Hindlimb muscle (tissue), 1 donor: Measurements from ENCODE around the gene ZNF644. TPM values are rescaled to one million over a fixed set of nuclear protein-coding genes. Genes with fewer than 3 reads are reported as not detected.
"Not testable (repeated sequence)": the region's sequence is repeated elsewhere in the genome, so short reads cannot be mapped to it uniquely, and the experiment has no call there.

ENCODE experiments used
- DNase-seq: peaks from one replicate; pipeline ENCODE4 v3.0.0-alpha.2; 2013
- polyA plus RNA-seq: library from polyadenylated mRNA; unstranded; fragments of 120-200 nt; gene quantifications from one replicate; pipeline ENCODE4 v1.2.1, GENCODE V29; 2013; ENCODE audit not compliant: insufficient read length

ZNF644 gene
- 31.5 TPM for polyA plus RNA-seq

DNA sequence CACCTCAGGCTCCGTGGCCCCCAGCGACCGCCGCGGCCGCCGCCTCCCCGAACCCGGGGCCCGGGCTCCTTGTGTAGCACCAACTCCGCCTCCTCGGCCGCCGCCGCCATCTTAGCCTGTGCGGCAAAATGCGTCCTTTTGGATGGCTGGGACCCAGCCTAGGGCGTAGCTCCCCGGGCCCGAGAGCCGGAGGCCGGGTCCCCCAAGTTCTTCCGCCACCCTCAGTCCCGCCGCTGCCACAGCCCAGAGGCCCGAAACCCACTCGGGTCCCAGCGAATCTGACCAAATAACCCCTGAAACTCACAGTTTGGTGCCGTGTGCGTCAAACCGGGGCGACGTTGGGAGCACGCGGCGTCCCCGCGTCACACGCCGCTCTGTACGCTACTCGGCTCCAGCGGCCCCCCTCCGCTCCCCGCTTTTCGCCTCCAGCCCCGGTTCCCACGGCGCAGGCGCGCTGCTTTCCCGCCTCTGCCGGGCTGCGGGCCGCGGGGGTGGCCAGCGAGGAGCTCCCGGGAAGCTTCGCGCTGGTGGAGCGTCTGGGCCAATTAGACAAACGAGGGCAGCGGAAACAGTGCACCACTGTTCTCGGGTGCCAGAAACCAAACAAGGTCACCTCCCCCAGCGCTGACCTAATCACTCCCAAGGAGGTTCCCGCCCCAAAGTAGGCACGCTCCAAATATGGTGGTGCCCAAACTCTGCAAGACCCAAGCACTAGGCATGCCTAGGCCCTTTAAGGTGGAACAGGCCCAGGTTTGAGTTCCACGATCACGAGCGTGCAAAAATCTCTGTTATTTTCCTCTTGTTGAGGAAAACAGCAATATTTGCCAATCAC lies at the start of gene ZNF644:
Gene ZNF644, minus strand, starts transcription at position 350 of the 832 bp plus-strand sequence. CDS start 39,682 bp downstream, outside the sequence.
- DNase-seq, result peak; percentile 94

DNA sequence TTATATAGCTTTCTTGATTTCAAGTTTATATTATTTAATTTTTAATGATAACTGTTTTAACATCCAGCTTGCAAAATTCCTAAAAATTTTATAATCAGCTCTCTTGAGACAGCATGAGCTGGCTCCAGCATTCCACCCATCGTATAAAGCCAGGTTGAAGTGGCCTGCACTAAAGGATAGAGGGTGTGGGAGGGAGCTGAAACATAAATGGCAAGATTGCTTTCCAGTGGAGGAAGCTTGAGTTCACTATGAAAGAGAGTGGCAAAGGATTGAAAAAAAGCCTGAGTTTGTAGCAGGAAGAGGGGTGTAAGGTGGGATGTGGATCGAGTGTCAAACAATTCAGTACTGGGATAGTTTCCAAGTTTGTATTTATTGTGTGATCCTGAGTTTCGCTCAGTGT lies 48.5 kb upstream of the ZNF644 start:
- no peak for DNase-seq

DNA sequence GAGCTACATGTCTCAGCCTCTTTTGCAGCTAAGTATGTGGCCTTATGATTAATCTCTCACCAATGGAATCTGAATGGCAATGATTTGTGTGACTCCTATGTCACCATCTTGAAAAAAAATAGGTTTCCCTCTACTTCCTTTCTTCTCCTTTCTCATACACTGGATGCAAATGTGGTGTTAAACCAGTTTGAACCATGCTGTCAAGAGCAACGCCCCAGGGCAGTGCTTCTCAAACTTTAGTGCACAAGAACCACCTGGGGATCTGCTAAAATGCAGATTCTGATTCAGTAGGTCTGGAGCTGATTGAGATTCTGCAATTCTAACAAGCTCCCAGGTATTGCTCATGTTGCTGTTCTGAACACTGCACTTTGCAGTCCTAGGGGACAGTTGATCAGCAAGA lies 44.7 kb upstream of the ZNF644 start:
- no peak for DNase-seq

DNA sequence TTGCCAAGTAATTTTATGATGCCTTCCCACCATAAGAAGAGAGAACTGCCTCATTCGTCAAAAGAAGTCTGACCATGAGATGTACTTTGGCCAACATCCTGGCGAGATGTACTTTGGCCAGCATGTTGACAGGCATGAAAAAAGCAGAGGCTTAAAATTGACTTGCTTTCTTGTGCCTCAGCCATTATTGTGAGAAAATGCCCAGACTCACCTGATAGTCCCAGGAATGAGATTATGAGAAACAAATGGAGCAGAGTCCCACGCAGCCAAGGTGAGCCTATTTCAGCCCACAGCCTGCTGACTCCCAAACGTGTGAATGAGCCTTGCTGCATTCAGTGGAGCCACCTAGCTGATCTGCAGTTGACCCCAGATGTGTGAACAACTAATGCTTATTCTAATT lies 43.5 kb upstream of the ZNF644 start:
- no peak for DNase-seq

DNA sequence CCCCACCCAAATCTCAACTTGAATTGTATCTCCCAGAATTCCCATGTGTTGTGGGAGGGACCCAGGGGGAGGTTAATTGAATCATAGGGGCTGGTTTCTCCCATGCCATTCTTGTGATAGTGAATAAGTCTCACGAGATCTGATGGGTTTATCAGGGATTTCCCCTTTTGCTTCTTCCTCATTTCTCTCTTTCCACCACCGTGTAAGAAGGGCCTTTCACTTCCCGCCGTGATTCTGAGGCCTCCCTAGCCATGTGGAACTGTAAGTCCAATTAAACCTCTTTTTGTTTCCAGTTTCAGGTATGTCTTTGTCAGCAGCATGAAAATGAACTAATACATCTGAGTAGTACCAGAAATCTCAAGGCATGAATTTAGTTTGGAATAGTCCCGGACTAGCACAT lies 41.6 kb upstream of the ZNF644 start:
- DNase-seq, result not testable (repeated sequence)

DNA sequence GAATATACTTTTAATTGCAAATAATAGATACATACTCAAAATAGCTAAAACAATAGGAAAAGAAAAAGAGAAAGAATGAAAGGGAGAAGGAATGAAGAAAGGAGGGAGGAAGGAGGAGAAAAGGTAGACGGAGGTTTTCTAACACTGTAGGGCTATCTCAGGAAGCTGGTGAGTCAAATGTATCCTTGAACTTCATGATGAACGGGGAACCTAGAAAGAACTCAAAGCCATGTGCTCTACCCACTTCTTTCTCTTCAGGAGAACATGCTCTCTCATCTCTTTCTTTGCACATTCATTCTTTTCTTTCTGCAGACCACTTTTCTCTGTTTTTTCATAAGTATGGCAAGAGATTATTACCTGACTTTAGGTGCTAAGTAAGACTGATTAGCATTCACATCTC lies 37.3 kb upstream of the ZNF644 start:
- DNase-seq, result no peak

DNA sequence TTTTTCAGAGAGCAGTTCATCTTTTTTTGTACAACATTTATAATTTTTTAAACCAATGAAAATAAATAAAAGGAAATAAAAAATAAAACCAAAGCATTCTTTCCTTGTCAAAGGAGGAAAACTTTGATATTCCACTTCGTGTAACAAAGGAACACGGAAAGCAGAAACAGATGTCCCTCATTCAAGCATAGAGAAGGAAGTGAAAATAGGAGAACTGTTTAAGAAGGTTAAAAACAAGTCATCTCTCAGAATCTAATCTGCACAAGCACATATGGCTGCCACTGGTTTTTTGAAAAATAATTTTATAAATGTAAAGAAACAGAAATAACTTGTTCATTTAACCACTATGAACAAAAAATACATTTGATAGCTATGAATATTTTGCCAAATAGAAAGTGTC lies 35.9 kb upstream of the ZNF644 start:
- no peak for DNase-seq

DNA sequence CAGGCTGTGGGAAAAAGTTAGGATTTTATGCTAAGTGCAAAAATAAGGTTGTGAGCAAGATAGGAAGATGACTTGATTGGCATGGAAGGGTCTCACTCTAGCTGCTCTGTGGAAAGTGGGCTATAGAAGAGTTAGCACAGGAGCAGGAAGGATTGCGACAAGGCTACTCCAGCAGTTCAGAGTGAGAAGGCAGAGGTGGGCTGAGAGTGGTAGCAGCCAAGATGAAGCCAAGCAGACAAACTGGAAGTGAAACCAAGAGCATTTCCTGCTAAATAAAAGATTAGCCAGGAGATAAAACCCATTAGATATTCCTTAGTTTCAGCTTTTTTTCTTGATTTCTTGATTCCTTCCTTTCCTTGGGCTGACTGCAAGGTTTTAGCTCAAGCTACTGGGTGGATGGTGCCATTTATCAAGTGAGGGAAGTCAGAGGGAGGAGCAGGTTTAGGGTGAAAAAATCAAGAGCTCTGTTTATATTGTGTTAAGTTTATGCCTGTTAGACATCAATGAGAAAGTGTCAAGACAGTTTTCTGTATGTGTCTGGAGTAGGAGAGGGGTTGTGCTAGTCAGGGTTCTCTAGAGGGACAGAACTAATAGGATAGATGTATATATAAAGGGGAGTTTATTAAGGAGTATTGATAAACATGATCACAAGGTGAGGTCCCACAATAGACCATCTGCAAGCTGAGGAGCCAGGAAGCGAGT lies 33.1 kb upstream of the ZNF644 start:
- DNase-seq, result no peak

DNA sequence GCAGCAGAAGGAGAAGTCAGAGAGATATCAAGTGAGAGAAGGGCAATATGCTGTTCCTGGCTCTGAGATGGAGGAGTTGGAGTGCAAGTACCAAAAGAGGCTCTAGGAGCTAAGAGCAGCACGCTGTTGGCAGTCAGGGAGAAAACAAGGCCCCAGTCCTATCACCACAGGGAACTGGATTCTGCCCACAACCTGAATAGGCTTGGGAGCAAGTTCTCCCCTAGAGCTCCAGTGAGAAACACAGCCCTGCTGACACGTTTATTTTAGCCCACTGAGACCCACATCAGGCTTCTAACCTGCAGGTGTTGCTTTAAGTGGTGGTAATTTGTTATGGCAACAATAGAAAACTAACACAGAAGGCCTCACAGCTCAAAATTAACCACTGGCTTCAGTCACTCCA lies 31.8 kb upstream of the ZNF644 start:
- DNase-seq, result no peak

DNA sequence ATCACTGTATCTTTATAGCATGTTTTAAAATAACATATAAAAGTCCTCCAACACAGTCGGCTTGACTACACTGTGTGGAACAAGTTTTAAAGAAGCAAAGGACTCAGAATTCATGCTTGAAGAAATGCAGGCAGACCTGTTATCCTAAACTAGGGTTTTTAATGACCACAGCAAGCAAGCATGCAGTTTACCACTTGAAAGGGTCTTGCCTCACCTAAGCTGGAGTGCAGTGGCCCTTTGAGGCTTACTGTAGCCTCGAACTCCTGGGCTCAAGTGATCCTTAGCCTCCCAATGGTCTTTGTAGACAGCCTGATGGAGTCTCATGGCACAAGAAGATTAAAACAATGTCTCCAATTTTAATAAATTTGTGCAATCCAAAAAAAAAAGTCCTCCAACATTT lies 27.7 kb upstream of the ZNF644 start:
- DNase-seq, result not testable (repeated sequence)

DNA sequence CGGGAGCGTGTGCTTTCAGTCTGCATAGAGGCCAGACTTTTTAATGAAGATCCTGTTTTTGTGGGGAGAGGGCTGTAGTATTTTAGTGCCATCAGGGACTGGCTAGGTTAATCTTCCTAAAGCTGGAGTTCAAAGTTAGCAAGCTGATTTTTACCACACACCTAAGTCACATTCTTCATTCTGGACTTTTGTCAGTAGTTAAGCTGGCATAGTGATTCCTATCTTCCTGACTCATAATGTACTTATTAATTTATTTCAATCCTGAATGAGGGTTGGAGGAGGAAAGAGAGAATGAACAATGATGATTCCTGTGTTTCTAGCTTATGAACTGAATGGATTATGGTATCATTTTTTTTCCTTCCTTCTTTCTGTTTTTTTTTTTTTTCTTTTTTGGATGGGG lies 24.9 kb upstream of the ZNF644 start:
- DNase-seq, result no peak

DNA sequence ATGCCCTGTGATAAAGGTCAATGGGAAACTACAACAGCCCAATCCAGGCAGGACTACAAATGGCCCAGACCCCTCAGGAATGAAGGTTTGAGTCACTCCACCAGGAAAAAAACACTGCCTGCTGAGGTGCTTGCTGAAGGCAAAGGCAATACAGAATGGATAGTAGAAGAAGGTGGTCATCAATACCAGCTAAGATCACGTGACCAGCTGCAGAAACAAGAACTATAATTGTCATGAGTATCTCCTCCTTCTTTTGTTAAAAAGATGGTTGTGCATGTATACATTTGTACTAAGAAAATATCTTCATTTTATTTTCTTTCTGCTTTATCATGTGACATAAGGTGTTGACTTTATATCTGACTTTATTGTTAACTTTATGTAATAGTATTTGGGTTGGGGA lies 23.4 kb upstream of the ZNF644 start:
- no peak for DNase-seq

DNA sequence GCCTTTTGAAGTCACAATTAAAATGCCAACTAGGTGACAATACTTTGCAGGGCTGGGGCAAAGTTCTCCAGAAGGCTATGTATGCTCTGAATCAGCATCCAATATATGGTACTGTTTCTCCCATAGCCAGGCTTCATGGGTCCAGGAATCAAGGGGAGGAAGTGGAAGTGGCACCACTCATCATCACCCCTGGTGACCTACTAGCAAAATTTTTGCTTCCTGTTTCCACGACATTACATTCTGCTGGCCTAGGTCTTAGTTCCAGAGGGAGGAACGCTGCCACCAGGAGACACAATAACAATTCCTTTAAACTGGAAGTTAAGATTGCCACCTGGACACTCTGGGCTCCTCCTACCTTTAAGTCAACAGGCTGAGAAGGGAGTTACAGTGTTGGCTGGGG lies 22.9 kb upstream of the ZNF644 start:
- DNase-seq, result not testable (repeated sequence)

DNA sequence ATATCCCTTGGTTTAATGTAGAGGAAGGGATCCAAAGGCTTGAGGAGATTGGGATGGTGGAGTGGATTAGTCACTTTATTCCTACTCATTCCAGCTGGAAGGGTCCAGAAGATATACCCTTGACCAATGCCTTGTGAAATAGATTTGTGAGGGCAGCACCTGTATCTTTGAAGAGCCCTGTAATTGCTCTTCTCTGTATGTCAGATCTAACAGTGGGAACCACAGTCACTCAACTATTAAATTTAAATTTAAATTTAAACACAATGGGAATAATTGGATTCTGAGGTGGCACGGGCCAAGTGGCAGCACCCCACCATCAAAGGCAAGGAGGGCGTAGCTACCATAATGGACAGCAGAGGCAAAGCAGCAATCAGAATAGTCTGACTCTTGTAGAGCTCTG lies 20.5 kb upstream of the ZNF644 start:
- DNase-seq, result not testable (repeated sequence)

DNA sequence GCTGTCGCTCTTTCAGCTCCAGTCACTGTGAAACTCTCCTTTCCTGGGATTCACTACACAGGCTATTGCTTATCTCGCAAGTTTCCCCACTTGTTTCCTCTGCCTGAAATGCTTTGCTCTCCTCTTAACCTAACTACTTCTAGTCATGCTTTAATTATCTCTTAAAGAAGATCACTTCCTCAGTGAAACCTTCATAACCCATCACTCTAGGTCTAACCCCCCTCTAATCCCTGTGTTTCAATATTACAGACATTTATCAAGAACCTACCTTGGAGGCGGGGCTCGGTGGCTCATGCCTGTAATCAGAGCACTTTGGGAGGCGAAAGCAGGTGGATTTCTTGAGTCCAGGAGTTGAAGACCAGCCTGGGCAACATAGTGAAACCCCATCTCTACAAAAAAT lies 16.7 kb upstream of the ZNF644 start:
- no peak for DNase-seq

DNA sequence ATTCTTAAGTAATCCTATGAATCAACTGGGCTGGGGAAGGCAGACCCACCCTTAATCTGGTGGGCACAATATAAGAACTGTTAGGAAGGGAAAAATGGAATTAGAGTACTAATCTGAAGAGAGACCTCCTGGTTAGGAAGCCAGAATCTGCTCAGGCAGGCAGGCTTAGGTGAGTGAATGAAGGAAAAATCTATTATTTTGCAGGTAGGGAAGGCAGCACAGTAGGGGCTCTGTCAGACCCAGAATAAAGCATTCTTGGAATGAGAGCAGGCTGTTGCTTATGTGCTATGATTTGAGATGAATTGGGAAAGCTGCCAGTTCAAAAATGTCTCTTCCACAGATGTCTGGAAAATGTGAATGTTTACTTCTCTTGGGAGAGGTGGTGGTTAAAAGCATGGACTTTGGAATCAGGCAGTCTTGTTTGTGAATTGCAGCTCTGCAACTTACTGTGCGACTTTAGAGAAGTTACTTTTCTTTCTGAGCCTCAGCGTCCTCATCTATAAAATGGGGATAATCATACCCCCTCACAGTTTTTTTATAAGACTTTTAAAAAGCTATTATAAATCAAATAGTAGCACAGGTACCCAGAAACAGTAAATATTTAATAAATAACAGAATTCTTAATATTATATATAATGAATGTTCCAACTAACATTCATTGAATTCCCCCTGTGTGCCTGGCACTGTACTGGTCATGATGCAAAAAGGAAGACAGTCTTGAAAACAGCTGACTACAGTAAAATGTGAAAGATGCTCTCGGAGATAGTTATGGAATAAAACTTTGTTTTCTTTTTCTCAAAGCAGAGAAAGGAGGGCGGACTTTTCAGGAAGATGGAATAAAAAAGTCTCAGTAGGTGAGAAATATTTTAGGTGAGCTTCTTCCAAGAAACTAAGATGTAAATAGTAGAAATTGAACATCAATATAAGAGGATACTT lies 15.3 kb upstream of the ZNF644 start:
- DNase-seq, result peak; percentile 64

DNA sequence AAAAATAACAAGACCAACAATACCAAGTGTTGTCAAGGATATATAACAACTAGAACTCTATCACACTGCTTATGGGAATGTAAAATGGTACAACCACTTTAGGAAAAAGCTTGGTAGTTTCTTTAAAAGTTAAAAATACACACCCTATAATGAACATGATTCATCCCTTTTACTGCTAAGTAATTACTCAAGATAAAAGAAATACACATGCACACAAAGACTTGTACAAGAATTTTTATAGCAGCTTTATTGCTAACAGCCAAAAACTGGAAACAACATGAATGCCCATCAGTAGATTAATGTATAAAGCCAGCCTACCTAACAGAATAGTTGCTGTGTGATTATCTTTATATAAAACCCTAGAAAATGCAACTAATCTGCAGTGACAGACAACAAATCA lies 10.5 kb upstream of the ZNF644 start:
- DNase-seq, result no peak

DNA sequence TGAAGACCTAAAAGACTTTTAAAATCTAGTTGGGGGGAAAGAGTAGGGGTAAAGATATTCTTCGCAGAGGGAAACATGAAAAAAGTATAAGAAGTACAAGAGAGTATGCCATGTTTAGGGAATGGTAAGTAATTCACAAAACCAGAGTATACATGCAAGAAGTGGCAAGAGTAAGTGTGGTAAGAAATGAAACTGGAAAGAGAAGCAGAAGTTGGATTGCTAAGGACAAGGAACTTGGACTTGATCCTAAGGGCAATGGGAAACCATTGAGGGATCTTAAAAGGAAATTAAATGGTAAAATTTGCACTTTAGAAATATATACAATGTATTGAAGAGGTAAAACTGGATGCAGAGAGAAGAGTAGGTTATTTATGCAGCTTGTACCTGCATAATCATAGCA lies 9.2 kb upstream of the ZNF644 start:
- no peak for DNase-seq

DNA sequence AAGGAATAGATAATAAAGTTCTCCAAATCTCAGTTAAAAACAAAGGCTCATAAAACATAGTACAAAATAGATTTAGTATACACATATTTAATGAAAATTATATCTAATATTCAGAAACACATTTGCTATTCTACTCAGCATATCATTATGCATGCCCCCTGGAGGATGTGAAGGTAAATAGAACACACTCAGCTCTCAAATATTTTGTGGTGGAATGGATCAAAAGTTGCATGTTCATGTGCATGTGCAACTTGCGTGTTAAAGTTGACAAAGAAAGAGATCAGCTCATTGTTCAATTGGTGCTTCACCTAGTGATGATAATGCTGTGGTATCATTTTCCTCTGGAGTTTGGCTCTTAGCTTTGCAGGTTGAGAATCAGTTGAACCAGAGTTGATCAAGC lies 4.9 kb upstream of the ZNF644 start:
- no peak for DNase-seq

DNA sequence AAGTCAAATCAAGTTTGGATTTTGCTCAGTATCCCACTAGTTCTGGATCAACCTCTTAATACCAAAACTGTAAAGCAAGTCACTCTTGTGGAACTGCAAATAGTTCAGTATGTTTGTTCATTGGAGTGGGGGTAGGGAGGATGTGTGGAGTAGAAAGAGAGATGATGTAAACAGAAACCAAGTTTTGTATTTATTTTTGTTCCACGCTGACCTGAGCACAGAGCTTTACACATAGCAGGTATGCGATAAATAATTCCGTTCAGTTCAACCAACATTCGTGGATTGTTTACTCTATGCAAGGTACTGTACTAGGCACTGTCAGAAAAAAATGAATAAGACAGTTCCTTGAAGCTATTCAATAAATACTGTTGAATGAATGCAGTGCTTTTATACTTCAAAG lies 4.5 kb upstream of the ZNF644 start:
- no peak for DNase-seq

DNA sequence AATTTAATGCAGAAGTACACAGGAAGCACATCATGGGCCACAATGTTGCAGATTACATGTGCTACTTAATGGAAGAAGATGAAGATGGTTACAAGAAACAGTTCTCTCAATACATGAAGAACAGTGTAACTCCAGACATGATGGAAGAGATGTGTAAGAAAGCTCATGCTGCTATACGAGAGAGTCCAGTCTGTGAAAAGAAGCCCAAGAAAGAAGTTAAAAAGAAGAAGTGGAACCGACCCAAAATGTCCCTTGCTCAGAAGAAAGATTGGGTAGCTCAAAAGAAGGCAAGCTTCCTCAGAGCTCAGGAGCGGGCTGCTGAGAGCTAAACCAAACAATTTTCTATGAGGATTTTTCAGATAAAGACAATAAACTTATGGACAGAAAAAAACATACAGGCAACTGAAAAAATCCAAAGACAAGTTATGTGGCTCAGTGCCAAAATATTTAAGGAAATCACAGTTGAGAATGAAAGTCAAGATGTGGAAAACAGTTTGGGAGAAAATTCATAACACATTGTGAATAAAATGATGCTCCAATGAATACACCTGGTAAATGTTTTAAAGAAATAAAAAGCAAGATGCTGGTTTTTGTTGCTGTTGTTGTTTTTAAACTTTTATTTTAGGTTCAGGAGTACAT lies 2.8 kb upstream of the ZNF644 start:
- DNase-seq, result no peak

DNA sequence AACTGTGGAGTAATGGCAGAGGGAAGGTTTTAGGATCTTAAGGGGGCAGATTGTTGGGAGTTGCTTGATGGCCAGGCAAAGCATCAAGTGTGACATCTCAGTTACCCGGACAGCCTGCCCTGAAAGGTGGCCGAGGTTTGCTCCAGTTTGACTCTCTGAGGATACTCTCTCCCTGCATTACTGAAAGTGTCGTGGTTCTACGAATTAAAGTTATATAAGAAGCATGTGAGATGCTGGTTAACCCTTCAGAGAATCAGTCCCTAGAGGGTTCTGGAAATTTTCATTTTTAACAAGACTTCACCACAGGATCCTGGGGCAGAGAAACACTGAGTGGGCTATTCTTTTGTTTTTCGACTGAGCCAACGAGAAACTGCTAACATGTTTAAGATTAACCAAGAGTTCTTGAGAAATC lies 689 bp upstream of the ZNF644 start:
- no peak for DNase-seq
